IPS-18a (cell line): Measurements from ENCODE around the gene SORCS2.
"Not testable (repeated sequence)": the region's sequence is repeated elsewhere in the genome, so short reads cannot be mapped to it uniquely, and the experiment has no call there.

ENCODE experiments used
- H3K27ac ChIP-seq: one replicate; pipeline ENCODE4 v1.5.1; 2013; ENCODE audit warnings: low read length
- H3K27me3 ChIP-seq: one replicate; pipeline ENCODE4 v1.6.1; 2013; ENCODE audit warnings: mild to moderate bottlenecking, low read length; ENCODE audit not compliant: control insufficient read depth, insufficient read depth
- H3K36me3 ChIP-seq: one replicate; pipeline ENCODE4 v1.6.1; 2013; ENCODE audit warnings: low read depth, low read length; ENCODE audit not compliant: control insufficient read depth
- H3K4me1 ChIP-seq: one replicate; pipeline ENCODE4 v1.6.1; 2013; ENCODE audit warnings: low read depth, low read length; ENCODE audit not compliant: control insufficient read depth
- H3K4me3 ChIP-seq: one replicate; pipeline ENCODE4 v1.5.1; 2013; ENCODE audit warnings: low read length
- H3K9ac ChIP-seq: one replicate; pipeline ENCODE4 v1.6.1; 2013; ENCODE audit warnings: mild to moderate bottlenecking, low read length, moderate library complexity
- H3K9me3 ChIP-seq: one replicate; pipeline ENCODE4 v1.6.1; 2013; ENCODE audit warnings: low read depth, low read length; ENCODE audit not compliant: control insufficient read depth

The SORCS2 gene

DNA sequence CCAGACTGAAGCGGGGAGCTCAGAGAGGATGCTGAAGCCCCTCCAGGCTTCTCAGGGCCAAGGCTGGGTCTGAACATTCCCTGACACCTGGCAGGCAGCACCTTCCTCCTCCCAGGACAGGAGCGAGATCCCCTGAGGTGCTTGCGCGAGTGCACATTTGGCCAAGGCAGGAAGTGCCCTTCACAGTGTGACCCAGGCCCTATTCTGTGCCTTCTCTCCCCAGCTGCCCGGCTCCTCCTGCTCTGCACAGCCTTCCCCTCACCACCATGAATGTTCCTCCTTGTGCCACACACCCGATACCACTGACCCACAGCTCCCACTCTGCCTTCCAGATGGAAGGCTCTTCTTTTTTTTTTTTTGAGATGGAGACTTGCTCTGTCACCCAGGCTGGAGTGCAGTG lies 259.5 kb downstream of the SORCS2 start:
- no peaks in the 10 kb centered on the region for H3K36me3 ChIP-seq
- no peak overlapping the region for H3K4me3 ChIP-seq
- no peaks in the 10 kb centered on the region for H3K4me1 ChIP-seq
- H3K9ac ChIP-seq, result no peak overlapping the region
- no peak overlapping the region for H3K27ac ChIP-seq
- H3K9me3 ChIP-seq, result no peaks in the 10 kb centered on the region
- H3K27me3 ChIP-seq, result no peaks in the 10 kb centered on the region

DNA sequence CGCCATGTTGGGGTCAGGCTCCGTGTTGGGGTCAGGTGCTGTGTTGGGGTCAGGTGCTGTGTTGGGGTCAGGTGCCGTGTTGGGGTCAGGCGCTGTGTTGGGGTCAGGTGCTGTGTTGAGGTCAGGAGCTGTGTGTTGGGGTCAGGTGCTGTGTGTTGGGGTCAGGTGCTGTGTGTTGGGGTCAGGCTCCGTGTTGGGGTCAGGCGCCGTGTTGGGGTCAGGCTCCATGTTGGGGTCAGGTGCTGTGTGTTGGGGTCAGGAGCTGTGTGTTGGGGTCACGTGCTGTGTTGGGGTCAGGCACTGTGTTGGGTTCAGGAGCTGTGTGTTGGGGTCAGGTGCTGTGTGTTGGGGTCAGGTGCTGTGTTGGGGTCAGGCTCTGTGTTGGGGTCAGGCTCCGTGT lies 260.5 kb downstream of the SORCS2 start:
- H3K4me3 ChIP-seq, H3K9ac ChIP-seq, H3K9me3 ChIP-seq, H3K36me3 ChIP-seq, H3K27me3 ChIP-seq, H3K4me1 ChIP-seq, H3K27ac ChIP-seq: not testable (repeated sequence)

DNA sequence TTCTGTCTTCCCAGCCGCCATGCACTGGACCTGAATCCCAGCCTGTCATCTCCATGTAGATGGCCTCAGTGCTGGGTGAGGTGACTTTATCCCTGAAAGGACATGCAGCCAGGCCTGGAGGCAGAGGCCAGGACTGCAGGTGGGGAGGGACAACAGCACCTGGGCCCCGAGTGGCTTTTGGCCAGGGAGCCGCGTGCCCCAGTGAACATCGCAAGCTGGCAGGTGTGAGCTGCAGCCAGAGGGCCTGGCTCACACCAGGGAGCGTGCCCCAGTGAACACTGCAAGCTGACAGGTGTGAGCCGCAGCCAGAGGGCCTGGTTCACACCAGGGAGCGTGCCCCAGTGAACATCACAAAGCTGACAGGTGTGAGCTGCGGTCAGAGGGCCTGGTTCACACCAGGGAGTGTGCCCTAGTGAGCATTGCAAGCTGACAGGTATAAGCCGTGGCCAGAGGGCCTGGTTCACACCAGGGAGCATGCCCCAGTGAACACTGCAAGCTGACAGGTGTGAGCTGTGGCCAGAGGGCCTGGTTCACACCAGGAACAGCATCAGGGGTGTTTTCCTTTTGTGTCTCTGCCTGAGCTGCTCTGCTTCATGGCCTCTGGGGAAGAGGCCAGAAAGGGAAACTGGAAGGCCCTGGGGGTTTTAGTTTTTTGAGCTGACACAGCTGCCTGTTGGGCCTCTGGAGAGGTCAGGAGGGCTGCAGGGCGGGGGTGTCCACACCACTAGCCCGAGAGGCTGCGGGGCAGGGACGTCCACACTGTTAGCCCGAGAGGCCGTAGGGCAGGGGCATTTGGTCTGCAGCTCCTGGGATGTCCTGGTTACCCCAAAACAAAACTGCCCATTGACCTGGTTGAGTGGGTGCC lies 265.1 kb downstream of the SORCS2 start:
- H3K27me3 ChIP-seq, result no peaks in the 10 kb centered on the region
- no peak overlapping the region for H3K27ac ChIP-seq
- H3K9ac ChIP-seq, result no peak overlapping the region
- H3K36me3 ChIP-seq, result no peaks in the 10 kb centered on the region
- H3K9me3 ChIP-seq, result no peaks in the 10 kb centered on the region
- H3K4me3 ChIP-seq, result no peak overlapping the region
- no peaks in the 10 kb centered on the region for H3K4me1 ChIP-seq

DNA sequence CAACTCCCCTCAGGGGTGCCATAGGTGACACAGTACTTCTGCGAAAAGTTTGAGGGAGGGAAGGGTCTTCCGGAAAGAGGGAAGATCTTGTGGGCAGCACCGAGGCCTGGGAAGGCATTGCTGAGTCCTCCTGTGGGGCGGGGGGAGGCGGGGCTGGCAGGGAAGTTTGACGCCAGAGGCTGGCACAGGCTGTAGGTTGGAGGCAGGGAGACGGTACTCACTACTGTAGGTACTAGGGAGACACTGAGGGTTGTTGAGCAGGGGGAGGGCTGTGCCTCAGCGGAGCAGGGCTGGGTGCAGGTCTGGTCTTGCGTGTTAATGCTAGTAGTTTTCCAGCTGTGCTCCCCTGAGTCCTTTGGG lies 265.7 kb downstream of the SORCS2 start:
- no peak overlapping the region for H3K4me3 ChIP-seq
- H3K4me1 ChIP-seq, result no peaks in the 10 kb centered on the region
- H3K36me3 ChIP-seq, result no peaks in the 10 kb centered on the region
- no peak overlapping the region for H3K27ac ChIP-seq
- H3K27me3 ChIP-seq, result no peaks in the 10 kb centered on the region
- no peaks in the 10 kb centered on the region for H3K9me3 ChIP-seq
- no peak overlapping the region for H3K9ac ChIP-seq

DNA sequence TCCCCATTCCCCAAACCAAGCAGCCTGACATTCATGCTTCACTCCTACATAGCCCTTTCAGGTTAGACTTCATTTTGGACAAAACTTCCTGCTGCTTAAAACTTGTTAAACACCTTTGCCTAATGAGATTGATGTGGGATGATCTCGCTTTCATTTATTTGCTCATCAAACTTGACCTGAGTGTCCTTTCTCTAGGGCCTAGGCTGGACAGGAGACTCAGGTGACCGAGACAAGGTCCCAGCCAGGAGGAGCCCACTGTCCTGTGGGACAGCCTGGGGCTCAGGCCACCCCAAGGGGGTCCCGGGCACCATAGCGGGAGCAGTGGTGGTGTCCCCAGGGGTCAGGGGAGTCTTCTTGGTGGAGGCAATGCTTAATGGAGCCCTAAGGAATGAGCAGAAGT lies 266.1 kb downstream of the SORCS2 start:
- H3K4me1 ChIP-seq, result no peaks in the 10 kb centered on the region
- H3K36me3 ChIP-seq, result no peaks in the 10 kb centered on the region
- no peaks in the 10 kb centered on the region for H3K27me3 ChIP-seq
- no peaks in the 10 kb centered on the region for H3K9me3 ChIP-seq
- H3K27ac ChIP-seq, result no peak overlapping the region
- no peak overlapping the region for H3K4me3 ChIP-seq
- H3K9ac ChIP-seq, result no peak overlapping the region

DNA sequence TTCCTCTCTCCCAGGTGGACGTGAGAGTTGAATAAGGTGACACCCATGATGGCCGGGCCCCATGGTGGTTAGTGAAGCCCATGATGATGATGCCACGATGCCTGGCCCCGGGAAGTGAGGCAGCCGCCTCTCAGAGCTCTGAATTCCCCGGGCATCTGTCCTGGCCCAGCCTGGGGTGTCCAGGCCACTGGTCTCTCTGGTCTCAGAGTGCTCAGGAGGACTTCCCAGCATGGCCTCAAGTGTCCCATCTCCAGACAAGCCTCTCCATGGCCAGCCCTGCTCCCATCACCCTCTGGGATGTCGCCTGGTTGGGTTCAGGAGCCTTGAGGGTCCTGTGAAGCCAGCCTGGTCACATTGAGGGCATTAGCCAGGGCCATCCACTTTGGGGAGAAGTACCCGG lies 267.1 kb downstream of the SORCS2 start:
- Histone ChIP-seq H3K9me3 (no peaks in the 10 kb centered on the region), H3K9ac (no peak overlapping the region), H3K4me1 (peaks cover 4% of the 10 kb centered on the region), H3K27me3 (no peaks in the 10 kb centered on the region), H3K27ac (no peak overlapping the region), H3K36me3 (no peaks in the 10 kb centered on the region), H3K4me3 (no peak overlapping the region)

DNA sequence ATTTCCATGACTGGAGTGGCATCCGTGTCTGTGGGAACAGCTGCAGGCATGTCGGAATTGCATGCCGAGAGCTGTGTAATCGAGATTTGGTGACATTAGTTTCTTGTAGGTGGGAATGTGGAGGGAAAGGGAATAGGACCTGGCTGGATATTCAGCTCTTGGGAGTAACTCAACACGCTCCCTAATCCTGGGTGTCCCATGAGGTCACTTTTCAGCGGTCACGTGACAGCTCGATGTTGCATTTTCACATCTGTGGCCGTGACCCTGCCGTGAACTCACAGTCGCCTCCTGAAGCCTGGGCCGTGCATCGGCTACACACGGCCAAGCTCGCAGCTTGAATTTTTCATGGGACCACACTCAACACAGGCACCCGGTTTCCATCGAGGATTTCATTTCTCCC lies 268.2 kb downstream of the SORCS2 start:
- Histone ChIP-seq H3K27me3 (no peaks in the 10 kb centered on the region), H3K9ac (no peak overlapping the region), H3K36me3 (no peaks in the 10 kb centered on the region), H3K4me1 (peaks cover 4% of the 10 kb centered on the region), H3K9me3 (no peaks in the 10 kb centered on the region), H3K4me3 (no peak overlapping the region), H3K27ac (no peak overlapping the region)

DNA sequence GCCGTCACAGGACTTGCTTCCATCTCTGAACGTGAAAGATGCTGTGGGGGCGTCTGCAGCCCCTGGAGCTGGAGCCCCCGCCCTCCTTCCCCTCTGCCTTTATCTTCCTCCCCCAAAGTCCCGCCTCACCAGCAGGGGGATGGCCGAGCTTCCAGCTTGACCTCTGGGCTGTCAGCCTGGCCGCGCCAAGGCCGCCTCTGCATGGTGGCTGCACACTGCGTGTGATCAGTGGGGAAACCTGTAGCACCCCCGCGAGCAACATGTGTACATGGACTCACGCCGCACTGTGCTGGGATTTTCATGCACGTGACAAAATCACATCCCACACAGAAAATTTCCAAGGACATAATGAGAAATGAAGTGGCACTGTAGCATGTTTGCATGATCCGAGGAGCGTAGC lies 268.9 kb downstream of the SORCS2 start:
- H3K27me3 ChIP-seq, result no peaks in the 10 kb centered on the region
- H3K4me1 ChIP-seq, result peaks cover 4% of the 10 kb centered on the region
- H3K4me3 ChIP-seq, result no peak overlapping the region
- H3K9me3 ChIP-seq, result no peaks in the 10 kb centered on the region
- H3K27ac ChIP-seq, result no peak overlapping the region
- no peaks in the 10 kb centered on the region for H3K36me3 ChIP-seq
- no peak overlapping the region for H3K9ac ChIP-seq

DNA sequence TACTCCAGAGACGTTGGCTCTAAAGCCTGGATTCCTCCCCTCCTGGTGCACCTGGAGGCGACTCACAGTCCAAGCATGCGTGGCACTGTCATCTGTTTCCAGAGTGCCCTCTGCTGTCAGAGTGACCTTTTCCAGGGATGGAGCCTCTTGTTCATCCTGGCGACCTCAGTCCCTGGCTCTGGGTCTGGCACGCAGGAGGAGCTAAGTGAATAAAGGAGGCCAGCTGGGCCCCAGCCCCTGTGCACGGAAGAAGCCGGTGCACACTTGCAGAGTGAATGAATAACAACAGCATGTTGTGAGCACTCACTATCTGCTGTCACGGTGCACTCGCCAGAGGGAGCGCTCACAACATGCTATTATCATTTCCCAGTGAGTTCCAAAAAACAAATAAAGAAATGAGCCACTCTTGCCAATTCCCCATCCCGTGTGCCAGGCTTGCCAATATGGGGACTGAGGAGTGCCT lies 270.2 kb downstream of the SORCS2 start:
- Histone ChIP-seq H3K9me3 (no peaks in the 10 kb centered on the region), H3K4me3 (no peak overlapping the region), H3K4me1 (peaks cover 4% of the 10 kb centered on the region), H3K36me3 (no peaks in the 10 kb centered on the region), H3K27me3 (no peaks in the 10 kb centered on the region), H3K27ac (no peak overlapping the region), H3K9ac (no peak overlapping the region)

DNA sequence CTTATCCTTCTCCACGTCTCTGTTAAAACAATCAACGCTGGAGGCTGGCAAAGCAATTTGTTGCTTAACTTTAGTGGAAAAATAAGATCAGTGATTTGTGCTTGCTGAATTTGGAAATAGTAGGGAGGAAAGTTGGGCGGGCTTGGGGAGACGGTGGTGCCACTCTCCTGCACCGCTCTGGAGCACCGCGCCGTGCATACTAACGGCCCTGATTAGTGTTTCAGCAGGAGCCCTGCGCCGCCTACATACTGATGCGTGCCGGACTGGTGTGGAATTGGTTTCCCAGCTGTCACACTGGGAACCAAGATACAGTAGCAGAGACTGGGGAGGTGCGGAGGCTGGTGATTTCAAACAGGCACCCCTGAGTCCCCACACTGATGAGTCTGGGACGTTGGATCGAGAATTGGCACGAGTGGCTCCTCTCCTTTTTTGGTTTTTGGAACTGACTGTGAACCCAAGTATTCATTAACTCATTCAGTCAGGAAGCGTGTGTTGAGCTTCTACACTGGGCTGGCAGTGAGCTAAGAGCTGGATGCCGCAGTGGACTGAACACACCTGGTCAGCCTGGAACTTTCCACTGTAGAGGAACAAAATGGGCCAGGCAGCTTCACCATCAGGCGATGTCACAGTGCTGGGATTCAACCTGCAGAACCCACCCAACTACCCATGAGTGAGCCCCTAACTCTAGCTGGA lies 271.4 kb downstream of the SORCS2 start:
- no peaks in the 10 kb centered on the region for H3K9me3 ChIP-seq
- no peaks in the 10 kb centered on the region for H3K27me3 ChIP-seq
- H3K9ac ChIP-seq, result no peak overlapping the region
- peaks cover 4% of the 10 kb centered on the region for H3K4me1 ChIP-seq
- no peak overlapping the region for H3K4me3 ChIP-seq
- H3K27ac ChIP-seq, result no peak overlapping the region
- no peaks in the 10 kb centered on the region for H3K36me3 ChIP-seq

DNA sequence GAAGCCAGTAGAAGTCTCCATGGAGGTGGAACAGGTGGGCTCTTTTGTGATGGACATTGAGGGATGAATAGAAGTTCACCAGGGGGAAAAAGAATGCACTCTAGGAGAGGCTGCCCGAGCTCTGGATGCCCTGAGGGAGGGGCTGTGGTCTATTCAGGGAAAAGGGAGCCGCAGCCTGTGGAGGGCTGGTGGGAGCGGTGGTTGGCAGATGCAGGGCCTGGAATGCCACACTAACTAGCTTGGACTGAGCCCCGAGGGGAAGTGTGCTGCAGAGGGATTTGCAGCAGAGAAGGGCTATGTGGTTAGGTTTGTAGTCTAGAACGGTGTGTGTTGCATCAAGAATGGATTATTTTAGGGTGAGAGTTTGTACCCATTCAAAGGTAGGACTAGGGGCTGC lies 271.9 kb downstream of the SORCS2 start:
- Histone ChIP-seq H3K27me3 (no peaks in the 10 kb centered on the region), H3K9me3 (no peaks in the 10 kb centered on the region), H3K4me1 (peaks cover 4% of the 10 kb centered on the region), H3K9ac (no peak overlapping the region), H3K4me3 (no peak overlapping the region), H3K27ac (no peak overlapping the region), H3K36me3 (no peaks in the 10 kb centered on the region)

DNA sequence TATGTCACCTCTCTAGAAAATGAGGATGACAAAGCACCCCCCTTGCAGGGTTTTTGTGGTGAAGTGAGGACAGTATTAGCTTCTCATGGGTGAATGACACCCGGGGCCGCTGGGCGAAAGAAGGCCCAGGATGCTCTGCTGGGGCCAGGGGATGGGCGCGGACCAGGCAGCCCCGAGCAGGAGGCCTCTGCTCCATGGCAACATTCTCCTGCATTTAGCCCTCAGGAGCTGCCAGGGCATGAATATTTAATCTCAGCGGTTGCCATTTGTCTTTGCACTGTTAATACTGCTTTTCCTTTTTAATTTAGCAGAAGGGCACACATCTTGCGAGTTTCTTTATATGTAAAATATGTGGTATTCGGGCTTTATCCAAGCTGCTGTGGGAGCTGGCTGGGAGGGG lies 272.7 kb downstream of the SORCS2 start:
- Histone ChIP-seq H3K27ac (no peak overlapping the region), H3K27me3 (no peaks in the 10 kb centered on the region), H3K9ac (no peak overlapping the region), H3K4me1 (peaks cover 4% of the 10 kb centered on the region), H3K36me3 (no peaks in the 10 kb centered on the region), H3K4me3 (no peak overlapping the region), H3K9me3 (no peaks in the 10 kb centered on the region)
